ENCODE data around the gene APLN. TPM values are rescaled to one million over a fixed set of nuclear protein-coding genes. Genes with fewer than 3 reads are reported as not detected.
A peak's percentile ranks its signal among the peaks of the same experiment; 100 is the strongest.

The APLN gene
- total and polyA plus RNA-seq, 9 of the 15 experiments (the other 6 are each of a cell fraction or from before 2014, with no cell fraction given): 0.04 to 0.06 TPM; not detected in 7

DNA sequence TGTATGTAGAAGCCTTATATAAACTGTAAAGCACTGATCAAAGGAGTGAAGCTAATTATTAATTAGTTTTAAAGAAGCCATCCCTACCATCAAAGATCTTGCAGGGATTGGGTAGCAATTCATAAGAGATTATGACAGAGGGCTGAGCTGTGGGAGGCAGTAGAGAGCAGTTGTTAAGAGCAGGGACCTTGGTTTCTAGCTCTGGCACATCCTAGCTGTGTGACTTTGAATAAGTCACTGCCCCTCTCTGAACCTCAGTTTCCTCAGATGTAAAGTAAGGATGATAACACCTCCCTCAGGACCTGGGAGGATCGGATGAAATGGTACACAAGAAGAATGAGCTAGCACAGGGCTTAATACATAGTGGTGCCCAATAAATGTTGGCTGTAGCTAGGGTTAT, 45.4 kb downstream of the APLN start (continued):
- TF ChIP-seq PREB (CRISPR knock-in tag; IDR thresholded peaks at IDR 0.05) (no peak), POLR2H (tag; IDR thresholded peaks at IDR 0.05; ENCODE audit: low read depth) (no peak), MCM5 (IDR thresholded peaks at IDR 0.05; ENCODE audit: low read depth) (no peak), ELK1 (CRISPR knock-in tag; IDR thresholded peaks at IDR 0.05) (no peak), KLF1 (tag; IDR thresholded peaks at IDR 0.05) (no peak), RFX7 (CRISPR knock-in tag; IDR thresholded peaks at IDR 0.05) (no peak), MEIS2 (IDR thresholded peaks at IDR 0.05; ENCODE audit: partially characterized antibody) (no peak), HDAC2 (IDR thresholded peaks at IDR 0.05) (no peak), ETS1 (conservative IDR thresholded peaks at IDR 0.05; ENCODE audit: control insufficient read depth, low read depth, low read length) (no peak), ZFP36 (IDR thresholded peaks at IDR 0.05; ENCODE audit: low read depth, low read length, partially characterized antibody) (peak; percentile 88), RBM25 (IDR thresholded peaks at IDR 0.05; ENCODE audit: low read depth, low read length, severe bottlenecking) (peak; percentile 89), DDX20 (tag; IDR thresholded peaks at IDR 0.05; ENCODE audit: low read depth) (no peak)
- TF ChIP-seq, protein P1, sequence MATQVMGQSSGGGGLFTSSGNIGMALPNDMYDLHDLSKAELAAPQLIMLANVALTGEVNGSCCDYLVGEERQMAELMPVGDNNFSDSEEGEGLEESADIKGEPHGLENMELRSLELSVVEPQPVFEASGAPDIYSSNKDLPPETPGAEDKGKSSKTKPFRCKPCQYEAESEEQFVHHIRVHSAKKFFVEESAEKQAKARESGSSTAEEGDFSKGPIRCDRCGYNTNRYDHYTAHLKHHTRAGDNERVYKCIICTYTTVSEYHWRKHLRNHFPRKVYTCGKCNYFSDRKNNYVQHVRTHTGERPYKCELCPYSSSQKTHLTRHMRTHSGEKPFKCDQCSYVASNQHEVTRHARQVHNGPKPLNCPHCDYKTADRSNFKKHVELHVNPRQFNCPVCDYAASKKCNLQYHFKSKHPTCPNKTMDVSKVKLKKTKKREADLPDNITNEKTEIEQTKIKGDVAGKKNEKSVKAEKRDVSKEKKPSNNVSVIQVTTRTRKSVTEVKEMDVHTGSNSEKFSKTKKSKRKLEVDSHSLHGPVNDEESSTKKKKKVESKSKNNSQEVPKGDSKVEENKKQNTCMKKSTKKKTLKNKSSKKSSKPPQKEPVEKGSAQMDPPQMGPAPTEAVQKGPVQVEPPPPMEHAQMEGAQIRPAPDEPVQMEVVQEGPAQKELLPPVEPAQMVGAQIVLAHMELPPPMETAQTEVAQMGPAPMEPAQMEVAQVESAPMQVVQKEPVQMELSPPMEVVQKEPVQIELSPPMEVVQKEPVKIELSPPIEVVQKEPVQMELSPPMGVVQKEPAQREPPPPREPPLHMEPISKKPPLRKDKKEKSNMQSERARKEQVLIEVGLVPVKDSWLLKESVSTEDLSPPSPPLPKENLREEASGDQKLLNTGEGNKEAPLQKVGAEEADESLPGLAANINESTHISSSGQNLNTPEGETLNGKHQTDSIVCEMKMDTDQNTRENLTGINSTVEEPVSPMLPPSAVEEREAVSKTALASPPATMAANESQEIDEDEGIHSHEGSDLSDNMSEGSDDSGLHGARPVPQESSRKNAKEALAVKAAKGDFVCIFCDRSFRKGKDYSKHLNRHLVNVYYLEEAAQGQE (IDR thresholded peaks at IDR 0.05; ENCODE audit: borderline replicate concordance): peak; percentile 23; the same call in 1 of the 2 replicates
- TF ChIP-seq, protein P1 (CRISPR knock-in tag; IDR thresholded peaks at IDR 0.05; ENCODE audit: low read depth): no peak
- TF ChIP-seq, protein P2, sequence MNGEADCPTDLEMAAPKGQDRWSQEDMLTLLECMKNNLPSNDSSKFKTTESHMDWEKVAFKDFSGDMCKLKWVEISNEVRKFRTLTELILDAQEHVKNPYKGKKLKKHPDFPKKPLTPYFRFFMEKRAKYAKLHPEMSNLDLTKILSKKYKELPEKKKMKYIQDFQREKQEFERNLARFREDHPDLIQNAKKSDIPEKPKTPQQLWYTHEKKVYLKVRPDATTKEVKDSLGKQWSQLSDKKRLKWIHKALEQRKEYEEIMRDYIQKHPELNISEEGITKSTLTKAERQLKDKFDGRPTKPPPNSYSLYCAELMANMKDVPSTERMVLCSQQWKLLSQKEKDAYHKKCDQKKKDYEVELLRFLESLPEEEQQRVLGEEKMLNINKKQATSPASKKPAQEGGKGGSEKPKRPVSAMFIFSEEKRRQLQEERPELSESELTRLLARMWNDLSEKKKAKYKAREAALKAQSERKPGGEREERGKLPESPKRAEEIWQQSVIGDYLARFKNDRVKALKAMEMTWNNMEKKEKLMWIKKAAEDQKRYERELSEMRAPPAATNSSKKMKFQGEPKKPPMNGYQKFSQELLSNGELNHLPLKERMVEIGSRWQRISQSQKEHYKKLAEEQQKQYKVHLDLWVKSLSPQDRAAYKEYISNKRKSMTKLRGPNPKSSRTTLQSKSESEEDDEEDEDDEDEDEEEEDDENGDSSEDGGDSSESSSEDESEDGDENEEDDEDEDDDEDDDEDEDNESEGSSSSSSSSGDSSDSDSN (IDR thresholded peaks at IDR 0.05; ENCODE audit: borderline replicate concordance in 1 of 2, low read depth in 2 of 2, low read length in 2 of 2): no peak
